ENCODE results near the gene DNAJC12.
"Not testable (repeated sequence)": the region's sequence is repeated elsewhere in the genome, so short reads cannot be mapped to it uniquely, and the experiment has no call there.

Gene DNAJC12

GRCh38 chr10:67837541-67838314 is at the start of gene DNAJC12:
Gene DNAJC12 (minus strand): TSS chr10:67838188. CDS start chr10:67838011, 177 bp downstream.
- peak; percentile 73 for DNase-seq
- in situ Hi-C loops (cut with HindIII; ENCODE audit: low pct_ligation_motif_present, low pct_unique_long_range_greater_than_20kb, low sequenced_read_pairs): no loop called here

- in situ Hi-C loops (cut with HindIII; ENCODE audit: low pct_ligation_motif_present, low pct_unique_long_range_greater_than_20kb, low sequenced_read_pairs): no loop called here
- peak; percentile 76 for DNase-seq
Observed at GRCh38 chr10:67884842-67885670, 47.1 kb upstream of the DNAJC12 start.

GRCh38 chr10:67884313-67884841 is 46.4 kb upstream of the DNAJC12 start, which contains the start of gene SIRT1:
Gene SIRT1 (plus strand): TSS chr10:67884656. CDS start chr10:67884722, 66 bp downstream.
- peak; percentile 97 for DNase-seq
- in situ Hi-C loops (cut with HindIII; ENCODE audit: low pct_ligation_motif_present, low pct_unique_long_range_greater_than_20kb, low sequenced_read_pairs): no loop called here

- in situ Hi-C loops (cut with HindIII; ENCODE audit: low pct_ligation_motif_present, low pct_unique_long_range_greater_than_20kb, low sequenced_read_pairs): no loop called here
- no peak for DNase-seq
Observed at GRCh38 chr10:67883710-67884312, 45.8 kb upstream of the DNAJC12 start.

GRCh38 chr10:67878133-67878532 is 40.1 kb upstream of the DNAJC12 start:
- no peak for DNase-seq
- in situ Hi-C loops (cut with HindIII; ENCODE audit: low pct_ligation_motif_present, low pct_unique_long_range_greater_than_20kb, low sequenced_read_pairs): no loop called here

GRCh38 chr10:67877421-67877820 is 39.4 kb upstream of the DNAJC12 start:
- DNase-seq; in situ Hi-C loops (cut with HindIII; ENCODE audit: low pct_ligation_motif_present, low pct_unique_long_range_greater_than_20kb, low sequenced_read_pairs): not testable (repeated sequence)

GRCh38 chr10:67875340-67876238 is 37.6 kb upstream of the DNAJC12 start:
- in situ Hi-C loops (cut with HindIII; ENCODE audit: low pct_ligation_motif_present, low pct_unique_long_range_greater_than_20kb, low sequenced_read_pairs): no loop called here
- DNase-seq: no peak

- in situ Hi-C loops (cut with HindIII; ENCODE audit: low pct_ligation_motif_present, low pct_unique_long_range_greater_than_20kb, low sequenced_read_pairs): no loop called here
- no peak for DNase-seq
Observed at GRCh38 chr10:67869996-67870395, 32.0 kb upstream of the DNAJC12 start.

- in situ Hi-C loops (cut with HindIII; ENCODE audit: low pct_ligation_motif_present, low pct_unique_long_range_greater_than_20kb, low sequenced_read_pairs): no loop called here
Observed at GRCh38 chr10:67868132-67868531, 30.1 kb upstream of the DNAJC12 start.

GRCh38 chr10:67864607-67865371 is 26.8 kb upstream of the DNAJC12 start:
- no peak for DNase-seq
- in situ Hi-C loops (cut with HindIII; ENCODE audit: low pct_ligation_motif_present, low pct_unique_long_range_greater_than_20kb, low sequenced_read_pairs): no loop called here

More at GRCh38 chr10:67868132-67868531, 30.1 kb upstream of the DNAJC12 start:
- DNase-seq: no peak

GRCh38 chr10:67863094-67863493 is 25.1 kb upstream of the DNAJC12 start:
- in situ Hi-C loops (cut with HindIII; ENCODE audit: low pct_ligation_motif_present, low pct_unique_long_range_greater_than_20kb, low sequenced_read_pairs): no loop called here
- no peak for DNase-seq

GRCh38 chr10:67861750-67862432 is 23.9 kb upstream of the DNAJC12 start:
- in situ Hi-C loops (cut with HindIII; ENCODE audit: low pct_ligation_motif_present, low pct_unique_long_range_greater_than_20kb, low sequenced_read_pairs): no loop called here
- no peak for DNase-seq

- DNase-seq: no peak
- in situ Hi-C loops (cut with HindIII; ENCODE audit: low pct_ligation_motif_present, low pct_unique_long_range_greater_than_20kb, low sequenced_read_pairs): no loop called here
Observed at GRCh38 chr10:67858971-67859370, 21.0 kb upstream of the DNAJC12 start.

GRCh38 chr10:67853512-67853911 is 15.5 kb upstream of the DNAJC12 start:
- no peak for DNase-seq
- in situ Hi-C loops (cut with HindIII; ENCODE audit: low pct_ligation_motif_present, low pct_unique_long_range_greater_than_20kb, low sequenced_read_pairs): no loop called here

GRCh38 chr10:67852761-67853160 is 14.8 kb upstream of the DNAJC12 start:
- in situ Hi-C loops (cut with HindIII; ENCODE audit: low pct_ligation_motif_present, low pct_unique_long_range_greater_than_20kb, low sequenced_read_pairs): no loop called here

GRCh38 chr10:67851186-67851585 is 13.2 kb upstream of the DNAJC12 start:
- DNase-seq: no peak
- in situ Hi-C loops (cut with HindIII; ENCODE audit: low pct_ligation_motif_present, low pct_unique_long_range_greater_than_20kb, low sequenced_read_pairs): no loop called here

More at GRCh38 chr10:67852761-67853160, 14.8 kb upstream of the DNAJC12 start:
- no peak for DNase-seq
